Measurements from ENCODE around the gene EIF4G3.
"Not testable (repeated sequence)": the region's sequence is repeated elsewhere in the genome, so short reads cannot be mapped to it uniquely, and the experiment has no call there.

EIF4G3 gene

GRCh38 chr1:21099034-21099868 lies 77.4 kb downstream of the EIF4G3 start:
- DNase-seq = no peak

- no peak for DNase-seq
These were observed 78.3 kb downstream of the EIF4G3 start for GRCh38 chr1:21098186-21098915.

DNA sequence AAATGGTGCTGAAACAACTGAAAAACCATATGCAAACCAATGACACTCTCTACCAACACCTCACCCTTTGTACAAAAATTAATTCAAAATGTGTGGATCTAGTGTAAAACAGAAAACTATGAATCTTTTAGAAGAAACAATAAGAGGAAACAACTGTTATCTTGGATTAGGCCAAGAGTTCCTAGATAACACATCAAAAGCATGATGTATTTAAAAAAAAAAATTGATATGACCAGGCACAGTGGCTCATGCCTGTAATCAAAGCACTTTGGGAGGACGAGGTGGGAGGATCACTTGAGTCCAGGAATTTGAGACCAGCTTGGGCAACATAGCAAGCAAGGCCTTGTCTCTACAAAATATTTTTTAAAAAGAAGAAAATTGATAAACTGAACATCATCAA lies 79.0 kb downstream of the EIF4G3 start:
- no peak for DNase-seq

GRCh38 chr1:21095976-21096375 lies 80.7 kb downstream of the EIF4G3 start:
- no peak for DNase-seq

DNA sequence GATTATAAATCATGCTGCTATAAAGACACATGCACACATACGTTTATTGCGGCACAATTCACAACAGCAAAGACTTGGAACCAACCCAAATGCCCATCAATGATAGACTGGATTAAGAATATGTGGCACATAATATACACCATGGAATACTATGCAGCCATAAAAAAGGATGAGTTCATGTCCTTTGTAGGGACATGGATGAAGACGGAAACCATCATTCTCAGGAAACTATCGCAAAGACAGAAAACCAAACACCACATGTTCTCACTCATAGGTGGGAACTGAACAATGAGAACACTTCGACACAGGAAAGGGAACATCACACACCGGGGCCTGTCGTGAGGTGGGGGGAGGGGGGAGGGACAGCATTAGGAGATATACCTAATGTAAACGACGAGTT lies 82.4 kb downstream of the EIF4G3 start:
- DNase-seq = not testable (repeated sequence)

- DNase-seq = not testable (repeated sequence)
These were observed 83.3 kb downstream of the EIF4G3 start for GRCh38 chr1:21093271-21093958.

GRCh38 chr1:21092545-21092944 lies 84.2 kb downstream of the EIF4G3 start:
- not testable (repeated sequence) for DNase-seq

GRCh38 chr1:21091053-21091690 lies 85.5 kb downstream of the EIF4G3 start:
- DNase-seq = peak; percentile 54

DNA sequence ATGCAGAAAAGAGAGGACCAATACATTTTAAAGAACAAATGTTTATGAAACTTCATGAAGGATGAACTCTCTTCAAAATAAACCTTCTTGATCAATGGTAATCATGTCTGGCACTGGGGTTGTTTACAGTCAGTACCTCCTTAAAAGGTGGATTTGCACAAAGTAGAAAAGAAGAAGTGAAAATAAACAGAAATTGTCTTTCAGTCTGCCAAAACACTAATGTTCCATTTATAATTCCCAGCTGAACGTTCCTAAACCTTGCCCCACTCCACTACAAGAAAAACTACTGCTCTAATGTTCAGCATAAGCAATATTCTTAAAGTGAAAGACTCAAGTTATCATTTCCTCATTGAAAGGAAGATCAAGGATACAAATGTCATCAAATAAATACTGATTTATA lies 86.2 kb downstream of the EIF4G3 start:
- peak; percentile 65 for DNase-seq

DNA sequence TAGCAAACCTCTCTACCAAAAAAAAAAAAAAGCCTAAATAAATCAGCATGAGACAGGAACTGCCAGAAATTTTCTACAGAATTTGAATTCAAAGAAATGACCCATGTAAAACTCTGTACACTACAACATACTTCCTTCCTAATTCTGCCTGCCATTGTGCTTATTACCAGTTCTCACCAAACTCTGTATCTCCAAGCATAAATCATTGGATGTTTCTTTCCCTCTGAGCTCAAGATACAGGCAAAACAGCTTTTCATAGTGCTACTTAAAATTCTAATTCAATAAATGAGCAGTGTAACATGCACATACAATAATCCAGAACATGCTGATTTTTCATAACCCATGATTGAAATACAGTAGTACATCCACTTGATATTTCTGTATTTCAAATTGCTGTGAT lies 87.0 kb downstream of the EIF4G3 start:
- DNase-seq = no peak

DNA sequence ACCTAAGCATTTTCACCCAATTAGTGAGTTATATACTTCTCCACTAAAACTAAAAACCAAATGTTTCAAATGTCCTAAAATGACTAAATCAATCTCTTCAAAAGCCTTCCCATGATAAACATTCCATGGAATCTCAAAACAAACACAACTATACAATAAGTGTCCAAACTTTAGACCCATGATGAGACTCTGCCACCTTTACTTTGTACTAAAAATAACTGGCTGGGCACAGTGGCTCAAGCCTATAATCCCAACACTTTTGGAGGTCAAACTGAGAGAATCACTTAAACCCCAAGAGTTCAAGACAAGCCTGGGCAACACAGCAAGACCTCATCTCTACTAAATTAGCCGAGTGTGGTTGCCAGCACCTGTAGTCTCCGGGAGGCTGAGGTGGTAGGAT lies 87.4 kb downstream of the EIF4G3 start:
- peak; percentile 17 for DNase-seq

- no peak for DNase-seq
These were observed 92.4 kb downstream of the EIF4G3 start for GRCh38 chr1:21084111-21084810.

DNA sequence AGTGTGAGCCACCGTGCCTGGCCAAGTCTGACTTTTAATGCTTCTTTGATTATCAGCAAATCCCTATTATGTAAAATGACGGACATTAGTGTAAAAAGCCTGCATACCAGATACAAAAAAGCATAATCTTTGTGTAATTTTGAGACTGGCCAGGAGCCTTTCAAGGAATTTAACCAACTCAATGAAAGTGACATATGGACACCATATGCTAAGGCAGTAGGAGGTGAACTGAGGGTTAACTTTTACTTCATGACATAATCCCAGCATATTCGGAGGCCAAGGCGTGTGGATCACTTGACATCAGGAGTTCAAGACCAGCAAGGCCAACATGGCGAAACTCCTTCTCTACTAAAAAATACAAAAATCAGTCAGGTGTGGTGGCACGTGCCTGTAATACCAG lies 94.6 kb downstream of the EIF4G3 start:
- DNase-seq = no peak

DNA sequence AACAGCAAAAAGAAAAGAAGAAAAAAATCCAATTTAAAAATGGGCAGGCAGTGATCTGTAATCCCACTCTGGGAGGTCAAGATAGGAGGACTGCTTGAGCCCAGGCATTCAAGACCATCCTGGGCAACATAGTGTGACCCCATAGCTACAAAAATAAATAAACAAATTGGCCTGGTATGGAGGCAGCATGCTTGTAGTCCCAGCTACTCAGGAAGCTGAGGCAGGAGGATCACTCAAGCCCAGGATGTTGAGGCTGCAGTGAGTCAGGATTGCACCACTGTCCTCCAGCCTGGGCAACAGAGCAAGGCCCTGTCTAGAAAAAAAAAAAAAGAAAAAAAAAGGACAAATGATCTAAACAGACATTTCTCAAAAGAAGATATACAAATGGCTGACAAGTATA lies 99.6 kb downstream of the EIF4G3 start:
- DNase-seq = no peak

DNA sequence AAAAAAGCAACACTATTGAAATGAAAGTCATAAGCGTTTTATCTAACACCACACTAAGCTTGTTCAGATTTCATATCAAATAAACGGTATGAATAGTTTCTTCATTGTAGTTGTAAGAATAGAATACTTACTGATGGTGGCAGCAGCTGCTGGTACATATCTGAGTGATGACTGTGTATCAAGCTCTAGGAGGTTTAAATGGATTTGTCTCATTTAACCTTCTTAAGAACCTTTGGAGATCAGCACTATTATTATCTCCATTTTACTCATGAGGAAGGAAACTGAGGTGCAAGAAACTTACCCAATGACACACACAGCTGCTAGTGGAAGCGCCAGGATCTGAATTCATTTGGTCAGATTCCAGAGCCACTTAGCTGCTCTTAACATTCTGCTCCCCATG lies 104.0 kb downstream of the EIF4G3 start:
- no peak for DNase-seq

GRCh38 chr1:21069549-21069948 lies 107.1 kb downstream of the EIF4G3 start:
- no peak for DNase-seq

DNA sequence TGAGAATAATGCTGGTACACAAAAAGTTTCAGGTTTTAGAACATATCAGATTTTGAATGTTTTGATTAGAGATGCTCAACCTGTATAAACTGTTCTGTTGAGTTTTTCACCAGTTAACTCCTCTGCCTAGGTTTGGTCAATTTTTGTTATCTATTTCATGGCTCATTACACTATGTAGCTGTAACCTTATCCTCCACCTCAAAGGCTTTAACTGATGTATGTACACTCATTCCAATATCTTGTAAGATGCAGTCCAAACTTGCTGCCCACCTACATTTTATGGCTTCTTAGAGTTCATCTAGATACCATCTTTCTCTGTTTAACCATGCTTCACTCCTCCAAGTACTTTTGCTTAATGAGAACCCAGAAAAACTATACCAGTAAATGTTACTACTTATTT lies 107.8 kb downstream of the EIF4G3 start:
- DNase-seq = no peak

- DNase-seq = no peak
These were observed 109.0 kb downstream of the EIF4G3 start for GRCh38 chr1:21067551-21068227.

DNA sequence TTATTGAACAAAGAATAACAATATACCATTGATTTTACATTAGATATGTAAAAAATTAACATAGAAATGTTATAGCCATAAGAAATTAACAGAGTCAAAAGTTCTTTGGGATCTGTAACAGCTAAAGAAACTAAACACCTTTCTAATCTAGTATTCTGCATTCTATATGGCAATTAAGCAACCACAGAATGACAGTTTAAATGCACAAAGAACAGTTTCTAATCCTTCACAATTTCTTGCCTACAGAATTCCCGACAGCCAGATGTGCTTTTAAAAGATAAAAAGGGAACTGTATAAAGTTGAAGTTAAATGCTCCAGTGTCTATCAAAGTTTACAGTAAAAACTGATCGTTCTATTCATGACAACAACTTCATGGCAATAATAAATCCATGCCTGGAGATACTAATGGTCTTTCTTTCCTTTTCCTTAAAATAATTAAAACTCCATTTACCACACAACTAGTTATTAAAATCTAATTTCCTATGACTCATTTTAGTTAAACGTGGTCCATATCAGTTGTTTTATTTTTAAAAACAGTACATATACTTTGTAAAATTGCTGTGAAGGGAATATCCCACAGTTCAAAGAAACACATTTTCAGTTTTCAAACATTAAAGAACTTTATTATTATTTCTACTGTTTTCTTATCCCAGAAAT lies 110.2 kb downstream of the EIF4G3 start:
- DNase-seq = no peak

- DNase-seq = no peak
These were observed 110.8 kb downstream of the EIF4G3 start for GRCh38 chr1:21065851-21066250.

GRCh38 chr1:21064057-21064456 lies 112.6 kb downstream of the EIF4G3 start:
- DNase-seq = no peak
